HepG2 (cell line): Measurements from ENCODE around the gene HS3ST5. TPM values are rescaled to one million over a fixed set of nuclear protein-coding genes. Genes with fewer than 3 reads are reported as not detected.
A peak's percentile ranks its signal among the peaks of the same experiment; 100 is the strongest.

Experiments
- HHEX ChIP-seq: IDR thresholded peaks from 2 replicates; pipeline ENCODE4 v1.6.1; 2016; ENCODE audit warnings: control low read depth
- SMARCC2 ChIP-seq: fragments of 450-650 bp; IDR thresholded peaks from 2 replicates; pipeline ENCODE4 v1.6.1; 2017; ENCODE audit warnings: antibody characterized with exemption, mild to moderate bottlenecking
- STAG1 ChIP-seq: sonication (generic); formaldehyde crosslinking; IDR thresholded peaks from 2 replicates; pipeline ENCODE4 v1.4.0; 2020; ENCODE audit warnings: missing genetic modification reagents
- ZKSCAN5 ChIP-seq: sonication (generic); formaldehyde crosslinking; IDR thresholded peaks from 2 replicates; pipeline ENCODE4 v1.5.1; 2020; ENCODE audit warnings: mild to moderate bottlenecking, missing genetic modification reagents
- polyA plus RNA-seq, 8 experiments: library from polyadenylated mRNA; depleted of rRNA in 3 of 8; stranded (reverse) in 7 of 8; unstranded in 1 of 8; fragments of >200 nt; fragmentation: Illumina TruSeq in 4 of 8; extraction: Trizol in 4 of 8; gene quantifications; 2 replicates each; pipeline versions ENCODE4 v1.2.1 to v1.2.3, GENCODE V29; 2011 to 2016; ENCODE audit warnings: low read depth in 4 of 8, missing spikeins in 1 of 8, mixed read lengths in 1 of 8; ENCODE audit not compliant: insufficient read depth in 1 of 8
- total RNA-seq, 5 experiments: library from RNA; depleted of rRNA; stranded (reverse); fragments of >200 nt; fragmentation: Illumina TruSeq; extraction: Trizol; gene quantifications; 2 replicates each; pipeline ENCODE4 v1.2.3, GENCODE V29; 2016; ENCODE audit warnings: low read depth in 1 of 5
- TF ChIP-seq, protein P1 (sequence below): sonication (generic); formaldehyde crosslinking; IDR thresholded peaks from 2 replicates; pipeline ENCODE4 v1.5.0; 2020; ENCODE audit warnings: mild to moderate bottlenecking, missing genetic modification reagents, moderate library complexity
- TF ChIP-seq, protein P2 (sequence below): sonication (generic); formaldehyde crosslinking; IDR thresholded peaks from 2 replicates; pipeline ENCODE4 v1.4.0; 2020; ENCODE audit warnings: missing genetic modification reagents
- TF ChIP-seq, protein P3 (sequence below): sonication (generic); formaldehyde crosslinking; IDR thresholded peaks from 2 replicates; pipeline ENCODE4 v1.4.0; 2020; ENCODE audit warnings: missing genetic modification reagents, borderline replicate concordance
- TF ChIP-seq, protein P4 (sequence below): sonication (generic); formaldehyde crosslinking; conservative IDR thresholded peaks from 2 replicates; pipeline ENCODE4 v1.8.0; 2022; ENCODE audit warnings: low read depth, missing genetic modification reagents
- TF ChIP-seq, protein P5 (sequence below): sonication (generic); formaldehyde crosslinking; IDR thresholded peaks from 2 replicates; pipeline ENCODE4 v1.4.0; 2020; ENCODE audit warnings: missing genetic modification reagents, borderline replicate concordance
- TF ChIP-seq, protein P6 (sequence below): sonication (generic); formaldehyde crosslinking; IDR thresholded peaks from 2 replicates; pipeline ENCODE4 v1.4.0; 2020; ENCODE audit warnings: missing genetic modification reagents, mild to moderate bottlenecking, borderline replicate concordance

The HS3ST5 gene
- total and polyA plus RNA-seq, 2 of the 13 experiments (the other 11 are each of a cell fraction or from before 2014, with no cell fraction given) = 1.1 to 1.6 TPM

DNA sequence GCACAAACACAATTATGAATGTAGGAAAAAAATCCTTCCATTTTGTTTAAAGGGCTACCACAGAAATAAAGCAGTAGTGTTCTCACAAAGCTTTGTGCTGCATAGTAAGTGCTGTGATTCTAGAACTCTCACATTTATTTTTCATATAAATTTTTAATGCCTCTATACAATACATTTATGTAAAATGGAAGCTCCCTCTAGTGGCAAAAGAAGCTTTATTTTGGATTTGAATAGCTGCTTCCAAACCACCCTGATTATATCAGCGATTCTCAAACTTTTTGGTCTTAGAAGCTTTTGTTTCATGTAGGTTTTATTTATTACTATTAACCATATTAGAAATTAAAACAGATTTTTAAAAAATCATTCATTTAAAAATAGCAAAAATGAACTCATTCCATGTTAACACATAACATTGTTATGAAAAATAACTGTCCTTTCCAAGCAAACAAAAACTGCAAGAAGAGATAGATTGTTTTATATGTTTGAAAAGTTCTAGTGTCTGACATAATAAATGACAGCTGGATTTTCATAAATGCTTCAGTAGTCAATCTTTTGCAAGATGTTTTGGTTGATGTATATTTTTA lies 38.4 kb downstream of the HS3ST5 start (continued):
- TF ChIP-seq, protein P1, sequence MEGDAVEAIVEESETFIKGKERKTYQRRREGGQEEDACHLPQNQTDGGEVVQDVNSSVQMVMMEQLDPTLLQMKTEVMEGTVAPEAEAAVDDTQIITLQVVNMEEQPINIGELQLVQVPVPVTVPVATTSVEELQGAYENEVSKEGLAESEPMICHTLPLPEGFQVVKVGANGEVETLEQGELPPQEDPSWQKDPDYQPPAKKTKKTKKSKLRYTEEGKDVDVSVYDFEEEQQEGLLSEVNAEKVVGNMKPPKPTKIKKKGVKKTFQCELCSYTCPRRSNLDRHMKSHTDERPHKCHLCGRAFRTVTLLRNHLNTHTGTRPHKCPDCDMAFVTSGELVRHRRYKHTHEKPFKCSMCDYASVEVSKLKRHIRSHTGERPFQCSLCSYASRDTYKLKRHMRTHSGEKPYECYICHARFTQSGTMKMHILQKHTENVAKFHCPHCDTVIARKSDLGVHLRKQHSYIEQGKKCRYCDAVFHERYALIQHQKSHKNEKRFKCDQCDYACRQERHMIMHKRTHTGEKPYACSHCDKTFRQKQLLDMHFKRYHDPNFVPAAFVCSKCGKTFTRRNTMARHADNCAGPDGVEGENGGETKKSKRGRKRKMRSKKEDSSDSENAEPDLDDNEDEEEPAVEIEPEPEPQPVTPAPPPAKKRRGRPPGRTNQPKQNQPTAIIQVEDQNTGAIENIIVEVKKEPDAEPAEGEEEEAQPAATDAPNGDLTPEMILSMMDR (CRISPR knock-in tag) = peak; percentile 34; the same call in 1 of the 2 replicates
- TF ChIP-seq, protein P2, sequence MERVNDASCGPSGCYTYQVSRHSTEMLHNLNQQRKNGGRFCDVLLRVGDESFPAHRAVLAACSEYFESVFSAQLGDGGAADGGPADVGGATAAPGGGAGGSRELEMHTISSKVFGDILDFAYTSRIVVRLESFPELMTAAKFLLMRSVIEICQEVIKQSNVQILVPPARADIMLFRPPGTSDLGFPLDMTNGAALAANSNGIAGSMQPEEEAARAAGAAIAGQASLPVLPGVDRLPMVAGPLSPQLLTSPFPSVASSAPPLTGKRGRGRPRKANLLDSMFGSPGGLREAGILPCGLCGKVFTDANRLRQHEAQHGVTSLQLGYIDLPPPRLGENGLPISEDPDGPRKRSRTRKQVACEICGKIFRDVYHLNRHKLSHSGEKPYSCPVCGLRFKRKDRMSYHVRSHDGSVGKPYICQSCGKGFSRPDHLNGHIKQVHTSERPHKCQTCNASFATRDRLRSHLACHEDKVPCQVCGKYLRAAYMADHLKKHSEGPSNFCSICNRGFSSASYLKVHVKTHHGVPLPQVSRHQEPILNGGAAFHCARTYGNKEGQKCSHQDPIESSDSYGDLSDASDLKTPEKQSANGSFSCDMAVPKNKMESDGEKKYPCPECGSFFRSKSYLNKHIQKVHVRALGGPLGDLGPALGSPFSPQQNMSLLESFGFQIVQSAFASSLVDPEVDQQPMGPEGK = no peak
- no peak for TF ChIP-seq ZKSCAN5 (CRISPR knock-in tag)
- TF ChIP-seq, protein P3, sequence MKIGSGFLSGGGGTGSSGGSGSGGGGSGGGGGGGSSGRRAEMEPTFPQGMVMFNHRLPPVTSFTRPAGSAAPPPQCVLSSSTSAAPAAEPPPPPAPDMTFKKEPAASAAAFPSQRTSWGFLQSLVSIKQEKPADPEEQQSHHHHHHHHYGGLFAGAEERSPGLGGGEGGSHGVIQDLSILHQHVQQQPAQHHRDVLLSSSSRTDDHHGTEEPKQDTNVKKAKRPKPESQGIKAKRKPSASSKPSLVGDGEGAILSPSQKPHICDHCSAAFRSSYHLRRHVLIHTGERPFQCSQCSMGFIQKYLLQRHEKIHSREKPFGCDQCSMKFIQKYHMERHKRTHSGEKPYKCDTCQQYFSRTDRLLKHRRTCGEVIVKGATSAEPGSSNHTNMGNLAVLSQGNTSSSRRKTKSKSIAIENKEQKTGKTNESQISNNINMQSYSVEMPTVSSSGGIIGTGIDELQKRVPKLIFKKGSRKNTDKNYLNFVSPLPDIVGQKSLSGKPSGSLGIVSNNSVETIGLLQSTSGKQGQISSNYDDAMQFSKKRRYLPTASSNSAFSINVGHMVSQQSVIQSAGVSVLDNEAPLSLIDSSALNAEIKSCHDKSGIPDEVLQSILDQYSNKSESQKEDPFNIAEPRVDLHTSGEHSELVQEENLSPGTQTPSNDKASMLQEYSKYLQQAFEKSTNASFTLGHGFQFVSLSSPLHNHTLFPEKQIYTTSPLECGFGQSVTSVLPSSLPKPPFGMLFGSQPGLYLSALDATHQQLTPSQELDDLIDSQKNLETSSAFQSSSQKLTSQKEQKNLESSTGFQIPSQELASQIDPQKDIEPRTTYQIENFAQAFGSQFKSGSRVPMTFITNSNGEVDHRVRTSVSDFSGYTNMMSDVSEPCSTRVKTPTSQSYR (CRISPR knock-in tag) = no peak
- TF ChIP-seq, protein P4, sequence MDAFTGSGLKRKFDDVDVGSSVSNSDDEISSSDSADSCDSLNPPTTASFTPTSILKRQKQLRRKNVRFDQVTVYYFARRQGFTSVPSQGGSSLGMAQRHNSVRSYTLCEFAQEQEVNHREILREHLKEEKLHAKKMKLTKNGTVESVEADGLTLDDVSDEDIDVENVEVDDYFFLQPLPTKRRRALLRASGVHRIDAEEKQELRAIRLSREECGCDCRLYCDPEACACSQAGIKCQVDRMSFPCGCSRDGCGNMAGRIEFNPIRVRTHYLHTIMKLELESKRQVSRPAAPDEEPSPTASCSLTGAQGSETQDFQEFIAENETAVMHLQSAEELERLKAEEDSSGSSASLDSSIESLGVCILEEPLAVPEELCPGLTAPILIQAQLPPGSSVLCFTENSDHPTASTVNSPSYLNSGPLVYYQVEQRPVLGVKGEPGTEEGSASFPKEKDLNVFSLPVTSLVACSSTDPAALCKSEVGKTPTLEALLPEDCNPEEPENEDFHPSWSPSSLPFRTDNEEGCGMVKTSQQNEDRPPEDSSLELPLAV = no peak
- TF ChIP-seq HHEX = no peak
- TF ChIP-seq, protein P5, sequence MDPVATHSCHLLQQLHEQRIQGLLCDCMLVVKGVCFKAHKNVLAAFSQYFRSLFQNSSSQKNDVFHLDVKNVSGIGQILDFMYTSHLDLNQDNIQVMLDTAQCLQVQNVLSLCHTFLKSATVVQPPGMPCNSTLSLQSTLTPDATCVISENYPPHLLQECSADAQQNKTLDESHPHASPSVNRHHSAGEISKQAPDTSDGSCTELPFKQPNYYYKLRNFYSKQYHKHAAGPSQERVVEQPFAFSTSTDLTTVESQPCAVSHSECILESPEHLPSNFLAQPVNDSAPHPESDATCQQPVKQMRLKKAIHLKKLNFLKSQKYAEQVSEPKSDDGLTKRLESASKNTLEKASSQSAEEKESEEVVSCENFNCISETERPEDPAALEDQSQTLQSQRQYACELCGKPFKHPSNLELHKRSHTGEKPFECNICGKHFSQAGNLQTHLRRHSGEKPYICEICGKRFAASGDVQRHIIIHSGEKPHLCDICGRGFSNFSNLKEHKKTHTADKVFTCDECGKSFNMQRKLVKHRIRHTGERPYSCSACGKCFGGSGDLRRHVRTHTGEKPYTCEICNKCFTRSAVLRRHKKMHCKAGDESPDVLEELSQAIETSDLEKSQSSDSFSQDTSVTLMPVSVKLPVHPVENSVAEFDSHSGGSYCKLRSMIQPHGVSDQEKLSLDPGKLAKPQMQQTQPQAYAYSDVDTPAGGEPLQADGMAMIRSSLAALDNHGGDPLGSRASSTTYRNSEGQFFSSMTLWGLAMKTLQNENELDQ (CRISPR knock-in tag) = no peak
- TF ChIP-seq, protein P6, sequence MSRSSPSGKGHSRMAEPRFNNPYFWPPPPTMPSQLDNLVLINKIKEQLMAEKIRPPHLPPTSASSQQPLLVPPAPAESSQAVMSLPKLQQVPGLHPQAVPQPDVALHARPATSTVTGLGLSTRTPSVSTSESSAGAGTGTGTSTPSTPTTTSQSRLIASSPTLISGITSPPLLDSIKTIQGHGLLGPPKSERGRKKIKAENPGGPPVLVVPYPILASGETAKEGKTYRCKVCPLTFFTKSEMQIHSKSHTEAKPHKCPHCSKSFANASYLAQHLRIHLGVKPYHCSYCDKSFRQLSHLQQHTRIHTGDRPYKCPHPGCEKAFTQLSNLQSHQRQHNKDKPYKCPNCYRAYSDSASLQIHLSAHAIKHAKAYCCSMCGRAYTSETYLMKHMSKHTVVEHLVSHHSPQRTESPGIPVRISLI = no peak
- TF ChIP-seq SMARCC2 = no peak
- TF ChIP-seq STAG1 (CRISPR knock-in tag) = peak; percentile 49
